Natural killer cell (primary cell): ENCODE measurements around the gene LDAH. TPM values are rescaled to one million over a fixed set of nuclear protein-coding genes. Genes with fewer than 3 reads are reported as not detected.

Source experiments
- ATAC-seq, 3 donors: fragments of 150-1000 bp in 2 of 3; fragments of 200-7000 bp in 1 of 3; cut with Tn5 transposase; 1 replicate in 1 of 3; 2 replicates in 2 of 3; pipeline ENCODE4 v1.10.0; 2021; ENCODE audit warnings: mild to moderate bottlenecking in 2 of 3, moderate library complexity in 2 of 3
- DNase-seq, 2 donors: peaks; one replicate each; pipeline versions ENCODE4 v3.0.0 to v3.0.0-alpha.2; 2013 to 2021; ENCODE audit warnings: mixed read lengths in 1 of 2
- H3K27ac ChIP-seq: one replicate; pipeline ENCODE4 v1.5.1; 2013; ENCODE audit warnings: mild to moderate bottlenecking, low read length
- H3K27me3 ChIP-seq: one replicate; pipeline ENCODE4 v1.6.1; 2013; ENCODE audit warnings: low read length; ENCODE audit not compliant: control insufficient read depth, insufficient read depth
- H3K36me3 ChIP-seq: one replicate; pipeline ENCODE4 v1.6.1; 2013; ENCODE audit warnings: low read length; ENCODE audit not compliant: control insufficient read depth, insufficient read depth
- H3K4me1 ChIP-seq: one replicate; pipeline ENCODE4 v1.6.1; 2013; ENCODE audit warnings: low read length; ENCODE audit not compliant: control insufficient read depth, insufficient read depth
- H3K4me3 ChIP-seq: one replicate; pipeline ENCODE4 v1.5.1; 2013; ENCODE audit warnings: low read length
- H3K9me3 ChIP-seq: one replicate; pipeline ENCODE4 v1.6.1; 2013; ENCODE audit warnings: low read length; ENCODE audit not compliant: control insufficient read depth, insufficient read depth
- H3K27ac Mint-ChIP-seq, 2 donors: one replicate each; pipeline ENCODE4 v1.8.0; 2022; ENCODE audit warnings: mild to moderate bottlenecking in 2 of 2, mixed read lengths in 2 of 2, moderate library complexity in 1 of 2
- H3K27me3 Mint-ChIP-seq, 2 donors: one replicate each; pipeline ENCODE4 v1.8.0; 2022; ENCODE audit warnings: low read depth in 2 of 2, mixed read lengths in 2 of 2
- H3K36me3 Mint-ChIP-seq: one replicate; pipeline ENCODE4 v1.8.0; 2022; ENCODE audit warnings: mixed read lengths
- H3K4me1 Mint-ChIP-seq, 2 donors: one replicate each; pipeline ENCODE4 v1.8.0; 2022; ENCODE audit warnings: mixed read lengths in 2 of 2
- H3K4me3 Mint-ChIP-seq: one replicate; pipeline ENCODE4 v1.8.0; 2022; ENCODE audit warnings: mild to moderate bottlenecking, moderate library complexity, mixed read lengths
- H3K9me3 Mint-ChIP-seq, 2 donors: one replicate each; pipeline ENCODE4 v1.8.0; 2022; ENCODE audit warnings: mixed read lengths in 2 of 2
- CTCF ChIP-seq: fragments of 200-600 bp; IDR thresholded peaks from one replicate; pipeline ENCODE4 v1.8.0; 2022; ENCODE audit warnings: antibody characterized with exemption
- WGBS: methylation state at CpG from one replicate; pipeline ENCODE4 v1.1.7; 2013; ENCODE audit warnings: missing lambda C conversion rate; ENCODE audit not compliant: insufficient coverage; 5-methylcytosine and 5-hydroxymethylcytosine counted together
- intact Hi-C: fragments of 100-400 bp; cut with micrococcal nuclease; formaldehyde crosslinking; loops from one replicate; pipeline ENCODE4 v1.14.2; 2022
- total RNA-seq, 4 donors: library from RNA; stranded (reverse); fragments of 120-200 nt in 1 of 4; gene quantifications; one replicate each; pipeline versions ENCODE4 v1.2.3 to v1.2.4, GENCODE V29; 2013 to 2022

Gene LDAH
- total RNA-seq, 3 donors from 2014 or later (not counting 1 experiment from before 2014, with no cell fraction given) = 14.5 to 25.6 (median 17.2) TPM

GRCh38 chr2:20815216-20815615 lies 7.7 kb downstream of the LDAH start:
- Mint-ChIP-seq H3K27ac (no peak overlapping the region), H3K9me3 (no peaks in the 10 kb centered on the region), H3K4me1 (peaks cover 8% of the 10 kb centered on the region in 2 donors), H3K4me3 (no peak overlapping the region), H3K27me3 (no peaks in the 10 kb centered on the region), H3K36me3 (no peaks in the 10 kb centered on the region)
- Histone ChIP-seq H3K36me3 (no peaks in the 10 kb centered on the region), H3K27me3 (no peaks in the 10 kb centered on the region), H3K27ac (no peak overlapping the region), H3K4me1 (no peaks in the 10 kb centered on the region), H3K9me3 (no peaks in the 10 kb centered on the region), H3K4me3 (no peak overlapping the region)
- no peak for DNase-seq
- TF ChIP-seq CTCF = no peak
- intact Hi-C loops = no loop called here
- no peak for ATAC-seq
- WGBS = no CpG with 5 or more reads among the region's 1 CpG

GRCh38 chr2:20812779-20813178 lies 10.1 kb downstream of the LDAH start:
- Histone ChIP-seq H3K4me1 (no peaks in the 10 kb centered on the region), H3K36me3 (no peaks in the 10 kb centered on the region), H3K27me3 (no peaks in the 10 kb centered on the region), H3K27ac (no peak overlapping the region), H3K9me3 (no peaks in the 10 kb centered on the region), H3K4me3 (no peak overlapping the region)
- DNase-seq (no peak), ATAC-seq (no peak)
- no peak overlapping the region for H3K27ac Mint-ChIP-seq
- no peaks in the 10 kb centered on the region for H3K9me3 Mint-ChIP-seq
- intact Hi-C loops = no loop called here
- no peak overlapping the region for H3K4me3 Mint-ChIP-seq
- peaks cover 0 to 8% of the 10 kb centered on the region in 2 donors for H3K4me1 Mint-ChIP-seq
- no peaks in the 10 kb centered on the region for H3K27me3 Mint-ChIP-seq
- H3K36me3 Mint-ChIP-seq = no peaks in the 10 kb centered on the region
- no peak for TF ChIP-seq CTCF
- 100% methylated on average over 1 of the region's 2 CpGs for WGBS

GRCh38 chr2:20806286-20806685 lies 16.6 kb downstream of the LDAH start:
- Mint-ChIP-seq H3K36me3 (no peaks in the 10 kb centered on the region), H3K9me3 (no peaks in the 10 kb centered on the region), H3K4me1 (peaks cover 0 to 5% of the 10 kb centered on the region in 2 donors), H3K4me3 (no peak overlapping the region), H3K27ac (no peak overlapping the region), H3K27me3 (no peaks in the 10 kb centered on the region)
- no peak for ATAC-seq
- Histone ChIP-seq H3K4me3 (no peak overlapping the region), H3K27me3 (no peaks in the 10 kb centered on the region), H3K27ac (no peak overlapping the region), H3K36me3 (no peaks in the 10 kb centered on the region), H3K9me3 (no peaks in the 10 kb centered on the region), H3K4me1 (no peaks in the 10 kb centered on the region)
- 0% methylated on average over 1 of the region's 1 CpG for whole genome bisulfite sequencing
- no peak for TF ChIP-seq CTCF
- DNase-seq = no peak
- intact Hi-C loops = no loop called here

- intact Hi-C loops = no loop called here
- no peaks in the 10 kb centered on the region for H3K9me3 ChIP-seq
- Mint-ChIP-seq H3K36me3 (no peaks in the 10 kb centered on the region), H3K4me3 (no peak overlapping the region), H3K4me1 (peaks cover 0 to 5% of the 10 kb centered on the region in 2 donors), H3K27me3 (no peaks in the 10 kb centered on the region), H3K27ac (no peak overlapping the region), H3K9me3 (no peaks in the 10 kb centered on the region)
- DNase-seq = no peak
- H3K27me3 ChIP-seq = no peaks in the 10 kb centered on the region
- ATAC-seq = no peak
- H3K4me1 ChIP-seq = no peaks in the 10 kb centered on the region
- H3K36me3 ChIP-seq = peaks cover 3% of the 10 kb centered on the region
- H3K27ac ChIP-seq = no peak overlapping the region
- no peak for TF ChIP-seq CTCF
- H3K4me3 ChIP-seq = no peak overlapping the region
Observed at GRCh38 chr2:20803974-20804373, 18.9 kb downstream of the LDAH start.
